Skin of body (tissue), 2 donors: ENCODE results near the gene LRRC3C. TPM values are rescaled to one million over a fixed set of nuclear protein-coding genes. Genes with fewer than 3 reads are reported as not detected.
"Not testable (repeated sequence)": the region's sequence is repeated elsewhere in the genome, so short reads cannot be mapped to it uniquely, and the experiment has no call there.

Source experiments
- DNase-seq: peaks from one replicate; lab custom pipeline; 2025; lab: John Stamatoyannopoulos, UW
- total RNA-seq: library from RNA; depleted of rRNA; stranded (reverse); fragments of >200 nt; gene quantifications from one replicate; pipeline ENCODE4 v1.2.3, GENCODE V29; 2014

Gene LRRC3C
- total RNA-seq = not detected

GRCh38 chr17:39927101-39927928 lies at the start of gene LRRC3C, which contains the start of gene ORMDL3:
Gene LRRC3C, plus strand, starts transcription at chr17:39927732. Its CDS starts 13,792 bp downstream, at chr17:39941524.
Gene ORMDL3, minus strand, starts transcription at chr17:39927601. Its CDS starts 3,398 bp downstream, at chr17:39924203.
- peak; percentile 92 for DNase-seq

DNA sequence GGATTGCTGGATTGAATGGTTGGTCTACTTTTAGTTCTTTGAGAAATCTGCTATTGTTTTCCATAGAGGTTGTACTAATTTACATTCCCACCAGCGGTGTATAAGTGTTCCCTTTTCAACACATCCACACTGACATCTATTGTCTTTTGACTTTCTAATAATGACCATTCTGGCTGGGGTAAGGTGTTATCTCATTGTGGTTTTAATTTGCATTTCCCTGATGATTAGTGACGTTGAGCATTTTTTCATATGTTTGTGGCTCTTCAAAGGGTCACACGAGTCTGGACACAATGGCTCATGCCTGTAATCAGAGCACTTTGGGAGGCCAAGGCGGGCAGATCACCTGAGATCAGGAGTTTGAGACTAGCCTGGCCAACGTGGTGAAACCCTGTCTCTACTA lies 41.4 kb upstream of the LRRC3C start:
- DNase-seq = not testable (repeated sequence)

GRCh38 chr17:39887078-39887477 lies 40.5 kb upstream of the LRRC3C start:
- DNase-seq = no peak

DNA sequence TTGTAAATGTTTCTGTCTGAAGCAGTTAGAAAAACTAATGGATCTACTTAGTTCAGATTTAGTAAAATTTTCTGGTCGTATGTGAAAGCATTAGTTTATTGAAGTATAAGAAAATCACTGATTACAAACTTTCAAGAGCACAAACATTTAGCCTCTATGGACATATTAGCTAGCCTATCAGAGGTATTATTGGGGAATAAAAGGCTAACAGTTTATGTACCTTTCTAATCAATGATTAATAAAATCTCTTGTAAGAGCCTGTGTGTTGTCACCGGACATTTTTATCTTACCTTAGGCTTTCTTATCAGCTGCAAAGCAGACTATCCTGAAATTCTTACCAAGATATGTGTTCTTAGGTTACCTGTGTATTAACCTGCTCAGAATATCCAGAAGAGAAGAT lies 38.3 kb upstream of the LRRC3C start:
- DNase-seq = no peak

DNA sequence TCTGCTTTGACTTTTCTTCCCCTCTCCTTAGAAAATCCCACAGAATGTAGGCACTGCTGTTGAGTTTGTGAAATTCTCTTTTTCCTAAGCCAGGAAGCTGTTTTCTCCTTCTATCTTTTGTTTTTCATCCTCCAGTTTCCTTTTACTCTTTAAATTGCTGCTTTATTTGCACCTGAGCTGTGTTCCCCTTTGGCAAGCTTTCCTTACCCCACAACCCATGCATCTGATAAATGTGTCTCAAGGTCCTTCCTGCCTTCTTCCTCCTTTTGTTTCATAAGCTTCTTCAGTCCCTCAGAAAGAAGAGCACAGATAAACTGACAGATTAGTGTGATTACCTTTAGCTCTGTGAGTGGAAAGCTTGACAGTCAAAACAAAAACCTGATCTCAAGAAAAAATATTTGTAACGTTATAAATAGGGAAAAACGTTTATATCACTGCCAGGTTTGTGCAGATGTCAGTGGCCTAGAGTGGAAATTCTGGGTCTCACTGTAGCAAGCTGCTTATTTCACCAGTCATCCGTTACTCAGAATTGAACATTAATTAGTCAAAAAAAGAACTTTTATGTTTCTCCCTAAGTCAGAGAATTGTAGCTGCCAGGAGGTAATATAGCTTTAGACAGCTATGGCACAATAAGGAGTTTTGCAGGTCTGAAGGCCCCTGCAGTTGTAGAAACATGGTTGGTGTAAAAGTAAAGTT lies 32.7 kb upstream of the LRRC3C start:
- DNase-seq = no peak

DNA sequence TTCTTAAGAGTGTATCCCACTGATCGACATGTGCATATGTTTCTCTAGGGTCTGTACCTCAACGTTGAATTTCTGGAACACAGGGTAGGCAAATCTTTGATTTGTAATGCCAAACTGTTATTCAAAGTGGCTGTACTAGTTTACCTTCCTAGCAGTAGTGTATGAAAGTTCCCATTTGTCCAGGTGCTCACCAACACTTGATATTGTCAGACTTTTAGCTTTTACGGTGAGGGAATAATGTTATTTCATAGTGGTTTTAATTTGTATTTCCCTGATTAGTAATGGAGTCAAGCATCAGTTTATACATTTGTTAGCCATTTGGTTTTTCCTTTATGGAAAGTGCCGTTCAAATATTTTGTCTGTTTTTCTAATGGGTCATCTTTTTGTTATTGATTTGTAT lies 29.4 kb upstream of the LRRC3C start:
- DNase-seq = no peak

DNA sequence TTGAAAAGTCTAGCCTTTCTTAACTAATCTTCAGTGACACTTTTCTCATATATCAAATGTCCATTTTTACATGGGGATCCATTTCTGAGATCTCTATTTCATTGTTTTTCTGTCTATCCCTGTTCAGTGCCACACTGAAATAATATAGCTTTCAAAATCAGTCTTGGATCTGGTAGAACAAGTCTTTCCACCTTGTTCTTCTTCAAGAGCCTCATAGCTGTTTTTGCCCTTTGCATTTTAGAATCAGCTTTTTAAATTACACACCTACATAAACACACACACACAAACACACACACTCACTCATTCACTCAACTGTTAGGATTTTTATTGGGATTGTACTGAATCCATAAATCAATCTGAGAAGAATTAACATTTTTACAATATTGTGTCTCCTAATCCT lies 28.3 kb upstream of the LRRC3C start:
- DNase-seq = no peak

DNA sequence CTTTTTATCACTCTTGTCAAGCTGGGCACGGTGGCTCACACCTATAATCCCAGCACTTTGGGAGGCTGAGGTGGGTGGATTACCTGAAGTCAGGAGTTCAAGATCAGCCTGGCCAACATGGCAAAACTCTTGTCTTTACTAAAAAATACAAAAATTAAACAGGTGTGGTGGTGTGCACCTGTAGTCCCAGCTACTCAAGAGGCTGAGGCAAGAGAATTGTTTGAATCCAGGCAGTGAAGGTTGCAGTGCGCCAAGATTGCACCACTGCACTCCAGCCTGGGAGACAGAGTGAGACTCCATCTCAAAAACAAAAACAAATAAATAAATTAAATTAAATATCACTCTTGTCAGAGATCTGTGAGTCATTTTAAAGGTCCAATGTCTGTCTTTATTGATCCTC lies 25.5 kb upstream of the LRRC3C start:
- not testable (repeated sequence) for DNase-seq

GRCh38 chr17:39903158-39903884 lies 24.2 kb upstream of the LRRC3C start:
- no peak for DNase-seq

GRCh38 chr17:39904990-39905288 lies 22.6 kb upstream of the LRRC3C start:
- no peak for DNase-seq

GRCh38 chr17:39908789-39909352 lies 18.7 kb upstream of the LRRC3C start:
- no peak for DNase-seq

DNA sequence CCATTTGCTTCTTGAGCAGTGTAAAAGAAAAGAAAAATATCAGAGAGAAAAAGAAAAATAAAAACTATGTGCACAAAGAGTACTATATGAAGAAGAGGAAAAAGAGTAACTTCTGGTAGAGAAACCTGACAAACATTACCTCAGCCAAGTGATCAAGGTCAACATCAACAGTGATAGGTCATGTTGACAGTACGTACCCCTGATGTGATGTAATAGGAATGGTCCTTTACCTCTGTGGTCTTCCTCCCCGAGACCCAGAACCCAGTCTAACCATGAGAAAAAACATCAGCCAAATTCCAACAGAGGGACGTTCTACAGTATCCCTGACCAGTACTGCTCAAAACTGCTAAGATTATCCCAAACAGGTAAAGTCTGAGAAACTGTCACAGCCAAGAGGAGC lies 13.5 kb upstream of the LRRC3C start:
- no peak for DNase-seq

- DNase-seq = no peak
Observed at GRCh38 chr17:39915559-39915958, 12.0 kb upstream of the LRRC3C start.

- DNase-seq = no peak
Observed at GRCh38 chr17:39916918-39917317, 10.6 kb upstream of the LRRC3C start.

DNA sequence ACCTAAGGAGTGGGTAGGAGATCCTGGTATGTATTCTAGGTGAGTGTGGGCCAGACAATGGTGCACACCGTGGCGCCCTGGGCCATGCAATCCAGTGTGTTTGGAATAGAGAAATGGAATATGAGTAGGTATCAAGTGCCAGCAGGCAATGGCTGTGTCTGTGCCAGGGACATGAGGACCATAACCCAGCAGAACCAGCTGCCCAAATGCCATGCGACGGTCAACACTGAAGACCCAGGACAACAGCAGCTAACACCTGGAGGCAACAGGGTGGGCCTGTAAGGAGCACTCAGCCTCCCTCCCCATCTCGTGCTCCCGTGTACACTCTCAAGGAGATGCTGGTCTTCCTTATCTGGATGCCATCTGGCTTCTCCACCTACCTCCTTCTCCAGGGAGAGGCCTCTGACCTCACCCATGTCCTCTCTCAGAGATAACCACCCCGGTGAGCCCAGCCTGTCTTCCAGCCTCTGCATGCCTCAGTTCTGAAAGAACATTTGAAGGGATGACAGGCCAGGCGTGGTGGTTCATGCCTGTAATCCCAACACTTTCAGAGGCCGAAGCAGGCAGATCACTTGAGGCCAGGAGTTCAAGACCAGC lies 8.3 kb upstream of the LRRC3C start:
- DNase-seq = no peak

DNA sequence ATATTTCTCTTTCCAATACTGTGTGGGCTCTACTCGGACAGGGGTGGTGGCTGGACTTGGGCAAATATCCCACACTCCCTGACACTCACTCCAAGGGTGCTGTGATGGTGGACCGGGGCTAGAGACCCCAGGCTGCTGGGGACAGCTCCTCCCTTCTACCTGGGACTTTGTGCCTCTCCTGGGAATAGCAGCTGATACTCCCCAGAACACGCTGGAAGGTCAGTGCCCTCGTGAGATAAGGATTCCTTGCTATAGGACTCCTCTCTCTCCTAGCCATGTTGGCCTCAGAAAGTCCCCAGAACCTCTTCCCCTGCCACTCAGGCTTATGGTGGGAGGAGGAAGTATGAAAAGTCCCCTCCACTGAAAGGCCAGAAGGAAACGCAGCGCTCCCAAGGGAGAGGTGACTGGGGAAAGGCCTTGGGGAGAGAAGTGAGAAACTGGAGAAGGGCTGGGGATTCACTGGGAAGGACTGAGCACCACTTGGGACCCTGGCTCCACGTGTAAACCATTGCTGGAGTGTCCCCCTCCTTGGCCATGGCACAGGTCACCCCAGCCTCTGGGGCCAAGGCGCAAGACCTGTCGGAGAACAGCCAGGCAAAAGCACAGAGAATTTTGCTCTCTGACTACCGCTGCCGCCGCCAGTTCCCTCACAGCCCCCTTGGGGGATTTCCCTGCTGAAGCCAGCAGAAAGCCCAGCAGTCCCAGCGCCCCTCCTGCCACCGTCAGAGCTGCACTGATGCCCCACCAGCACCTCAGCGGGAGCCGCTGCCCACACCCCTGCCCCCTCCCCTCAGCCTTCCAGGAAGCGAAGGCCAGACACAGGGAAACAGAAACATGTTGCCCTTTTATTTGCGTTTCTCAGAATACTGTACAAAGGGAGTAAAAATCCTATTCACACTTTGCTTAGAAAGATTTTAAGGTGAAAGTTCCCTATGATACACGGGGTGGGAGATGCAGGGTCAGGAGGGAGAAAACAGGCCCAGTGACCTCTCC lies 7.0 kb upstream of the LRRC3C start:
- DNase-seq = no peak

DNA sequence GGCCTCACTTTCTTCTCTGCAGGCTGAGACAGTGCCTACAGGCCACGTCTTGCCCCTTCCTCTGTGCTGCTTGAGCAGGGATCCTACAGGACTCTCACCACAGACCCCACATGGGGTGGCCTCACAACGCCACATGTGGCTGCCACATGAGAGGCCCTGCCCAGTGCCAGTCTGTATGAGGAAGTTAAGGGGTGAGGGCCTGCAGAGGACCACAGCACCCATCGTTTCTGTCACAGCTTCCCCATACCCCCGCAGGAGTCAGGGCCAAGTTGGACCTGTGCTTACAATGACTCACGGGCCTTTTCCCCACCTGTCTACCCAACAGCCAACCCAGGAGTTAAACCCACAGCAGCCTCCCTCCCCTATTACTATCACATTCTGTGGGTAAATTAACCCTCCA lies 6.2 kb upstream of the LRRC3C start:
- DNase-seq = no peak

DNA sequence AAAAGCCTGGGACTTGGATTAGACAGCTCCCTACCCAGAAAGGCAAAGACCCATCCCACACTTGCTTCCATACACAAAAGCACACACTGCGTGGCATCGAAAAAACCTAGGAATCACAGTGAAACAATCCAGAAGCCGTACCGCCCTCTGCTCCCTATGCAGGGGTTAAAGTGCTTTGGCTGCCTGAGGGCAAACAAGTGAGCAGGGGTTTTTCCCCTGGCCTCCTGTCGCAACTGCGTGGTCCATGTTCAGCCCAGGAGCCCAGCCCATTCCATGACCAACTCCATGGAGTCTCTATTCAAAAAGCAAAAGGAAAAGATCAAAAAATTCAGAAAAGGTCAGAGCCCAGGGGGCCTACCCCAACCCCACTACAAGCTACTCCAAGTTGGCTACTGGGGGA lies 5.5 kb upstream of the LRRC3C start:
- no peak for DNase-seq

DNA sequence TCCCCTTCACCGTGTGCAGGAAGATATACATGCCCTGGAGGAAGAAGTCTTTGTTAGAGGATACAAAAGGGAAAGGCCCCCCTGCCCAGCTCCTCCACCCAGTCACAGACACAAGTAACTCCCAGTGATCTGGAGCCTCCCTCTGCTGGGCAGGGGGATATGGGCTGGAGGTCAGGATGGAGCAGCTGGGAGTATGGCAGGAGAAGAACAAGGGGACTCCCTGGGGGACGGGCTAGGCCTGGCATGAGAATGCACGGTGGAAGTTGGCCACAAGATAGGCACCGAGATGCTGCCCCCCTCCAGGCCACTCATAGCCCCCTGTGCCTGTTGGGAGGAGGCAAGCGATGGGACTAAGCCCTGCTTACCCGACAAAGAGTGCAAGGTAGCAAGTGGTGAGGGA lies 4.3 kb upstream of the LRRC3C start:
- no peak for DNase-seq
